Upper lobe of right lung (tissue), 1 donor: ENCODE data around the gene PADI2. TPM values are rescaled to one million over a fixed set of nuclear protein-coding genes. Genes with fewer than 3 reads are reported as not detected.

Experiments used
- ATAC-seq: fragments of 200-7000 bp; cut with Tn5 transposase; one replicate; pipeline ENCODE4 v1.9.1; 2020; ENCODE audit warnings: mild to moderate bottlenecking, moderate library complexity
- DNase-seq: peaks from one replicate; pipeline ENCODE4 v3.0.0-alpha.2; 2020
- H3K27ac ChIP-seq: fragments of 200-600 bp; one replicate; pipeline ENCODE4 v1.8.0; 2022
- H3K27me3 ChIP-seq: fragments of 200-600 bp; one replicate; pipeline ENCODE4 v1.8.0; 2022; ENCODE audit warnings: mild to moderate bottlenecking
- H3K36me3 ChIP-seq: fragments of 200-600 bp; one replicate; pipeline ENCODE4 v1.8.0; 2022
- H3K4me1 ChIP-seq: fragments of 200-600 bp; one replicate; pipeline ENCODE4 v1.8.0; 2022
- H3K4me3 ChIP-seq: fragments of 200-600 bp; one replicate; pipeline ENCODE4 v1.8.0; 2022; ENCODE audit warnings: mild to moderate bottlenecking
- H3K9me3 ChIP-seq: fragments of 200-600 bp; one replicate; pipeline ENCODE4 v1.8.0; 2022
- CTCF ChIP-seq: fragments of 200-600 bp; IDR thresholded peaks from one replicate; pipeline ENCODE4 v1.8.0; 2022; ENCODE audit warnings: antibody characterized with exemption
- intact Hi-C: fragments of 100-400 bp; cut with DNase I; formaldehyde crosslinking; loops from one replicate; pipeline ENCODE4 v1.11.0; 2022
- total RNA-seq: library from RNA; stranded (reverse); fragmentation: NEBNext Ultra II Directional; extraction: Animal tissue kit (Norgen Biotek cat#: 25700); gene quantifications from one replicate; pipeline ENCODE4 v1.2.1, GENCODE V29; 2021
- donor health status: DM: no; HTN: yes; CAD: no; lungs with severe emphysema.

PADI2 gene
- total RNA-seq, 1 donor from 2014 or later: 20.0 TPM

GRCh38 chr1:17112076-17112475, 7.2 kb downstream of the PADI2 start:
- no peak for TF ChIP-seq CTCF
- Histone ChIP-seq H3K27ac (no peak overlapping the region), H3K4me1 (no peaks in the 10 kb centered on the region), H3K36me3 (no peaks in the 10 kb centered on the region), H3K9me3 (no peaks in the 10 kb centered on the region), H3K27me3 (peaks cover 14% of the 10 kb centered on the region), H3K4me3 (no peak overlapping the region)
- intact Hi-C loops: no loop called here
- no peak for ATAC-seq
- no peak for DNase-seq

- Histone ChIP-seq H3K4me1 (no peaks in the 10 kb centered on the region), H3K36me3 (no peaks in the 10 kb centered on the region), H3K9me3 (no peaks in the 10 kb centered on the region), H3K4me3 (no peak overlapping the region), H3K27ac (no peak overlapping the region), H3K27me3 (no peaks in the 10 kb centered on the region)
- intact Hi-C loops: no loop called here
- DNase-seq (no peak), ATAC-seq (no peak)
- no peak for TF ChIP-seq CTCF
Measured at GRCh38 chr1:17110555-17110926, 8.7 kb downstream of the PADI2 start.

GRCh38 chr1:17109892-17110554, 9.2 kb downstream of the PADI2 start:
- no peak for ATAC-seq

GRCh38 chr1:17108786-17109185, 10.5 kb downstream of the PADI2 start:
- H3K27ac ChIP-seq: no peak overlapping the region
- no peaks in the 10 kb centered on the region for H3K9me3 ChIP-seq
- H3K36me3 ChIP-seq: no peaks in the 10 kb centered on the region
- no peaks in the 10 kb centered on the region for H3K4me1 ChIP-seq
- ATAC-seq (no peak), DNase-seq (no peak)
- no peak for TF ChIP-seq CTCF
- intact Hi-C loops: no loop called here
- H3K27me3 ChIP-seq: no peaks in the 10 kb centered on the region
- H3K4me3 ChIP-seq: no peak overlapping the region

More at GRCh38 chr1:17109892-17110554, 9.2 kb downstream of the PADI2 start:
- H3K27ac ChIP-seq: no peak overlapping the region
- intact Hi-C loops: no loop called here
- TF ChIP-seq CTCF: no peak
- H3K27me3 ChIP-seq: no peaks in the 10 kb centered on the region
- H3K4me1 ChIP-seq: no peaks in the 10 kb centered on the region
- H3K4me3 ChIP-seq: no peak overlapping the region
- H3K36me3 ChIP-seq: no peaks in the 10 kb centered on the region
- DNase-seq: no peak
- H3K9me3 ChIP-seq: no peaks in the 10 kb centered on the region

GRCh38 chr1:17108360-17108759, 10.9 kb downstream of the PADI2 start:
- no peak for TF ChIP-seq CTCF
- H3K27ac ChIP-seq: no peak overlapping the region
- H3K36me3 ChIP-seq: no peaks in the 10 kb centered on the region
- H3K4me3 ChIP-seq: no peak overlapping the region
- DNase-seq: no peak
- no peaks in the 10 kb centered on the region for H3K27me3 ChIP-seq
- H3K9me3 ChIP-seq: no peaks in the 10 kb centered on the region
- ATAC-seq: no peak
- intact Hi-C loops: no loop called here
- no peaks in the 10 kb centered on the region for H3K4me1 ChIP-seq

- DNase-seq: no peak
- no peaks in the 10 kb centered on the region for H3K4me1 ChIP-seq
- no peaks in the 10 kb centered on the region for H3K27me3 ChIP-seq
- no peak for TF ChIP-seq CTCF
- no peaks in the 10 kb centered on the region for H3K36me3 ChIP-seq
- intact Hi-C loops: no loop called here
- H3K4me3 ChIP-seq: no peak overlapping the region
- no peak for ATAC-seq
- no peak overlapping the region for H3K27ac ChIP-seq
- no peaks in the 10 kb centered on the region for H3K9me3 ChIP-seq
Measured at GRCh38 chr1:17104782-17105181, 14.5 kb downstream of the PADI2 start.
